IMR-90 (cell line): ENCODE results near the gene DAGLA. TPM values are rescaled to one million over a fixed set of nuclear protein-coding genes. Genes with fewer than 3 reads are reported as not detected.

Source experiments
- ATAC-seq: fragments of 200-7000 bp; cut with Tn5 transposase; 2 replicates; pipeline ENCODE4 v1.9.1; 2020; ENCODE audit warnings: low read depth, mild to moderate bottlenecking, moderate library complexity
- BruUV-seq: library from RNA; stranded (reverse); fragments of 400-500 nt; replicated peaks from 2 replicates; lab custom pipeline; 2021; lab: Mats Ljungman, UMichigan
- CTCF ChIA-PET: fragments of 300-600 bp; formaldehyde crosslinking; extraction: SDS; loops from one replicate; lab custom pipeline; 2021; ENCODE audit warnings: antibody characterized with exemption; lab: Yijun Ruan, JAX
- POLR2A ChIA-PET: fragments of 300-600 bp; sonication (Branson Sonifier 250); formaldehyde crosslinking; loops from one replicate; lab custom pipeline; 2022; ENCODE audit warnings: antibody characterized with exemption; ENCODE audit not compliant: unreplicated experiment; lab: Charles Lee
- DNase-seq: peaks from one replicate; pipeline ENCODE4 v3.0.0; 2013
- H2AFZ ChIP-seq: replicated peaks from 2 replicates; pipeline ENCODE3; 2013; ENCODE audit warnings: low read length, mild to moderate bottlenecking; ENCODE audit not compliant: poor library complexity
- H2AK5ac ChIP-seq: 2 replicates; pipeline ENCODE4 v1.6.1; 2013; ENCODE audit warnings: low read depth, low read length, inconsistent platforms
- H2AK9ac ChIP-seq: replicated peaks from 2 replicates; pipeline ENCODE3; 2013; ENCODE audit warnings: mild to moderate bottlenecking, low read depth, low read length, moderate library complexity; ENCODE audit not compliant: poor library complexity
- H2BK120ac ChIP-seq: 2 replicates; pipeline ENCODE4 v1.6.1; 2013; ENCODE audit warnings: low read depth, low read length, inconsistent platforms
- H2BK15ac ChIP-seq: 3 replicates; pipeline ENCODE4 v1.6.1; 2013; ENCODE audit warnings: low read depth, low read length, inconsistent platforms
- H2BK20ac ChIP-seq: 2 replicates; pipeline ENCODE4 v1.6.1; 2013; ENCODE audit warnings: low read depth, mild to moderate bottlenecking, inconsistent platforms, low read length, moderate library complexity
- H2BK5ac ChIP-seq: 2 replicates; pipeline ENCODE4 v1.6.1; 2013; ENCODE audit warnings: mild to moderate bottlenecking, low read depth, low read length, inconsistent platforms; ENCODE audit not compliant: poor library complexity, severe bottlenecking
- H3K14ac ChIP-seq: replicated peaks from 2 replicates; pipeline ENCODE4 v1.6.1; 2013; ENCODE audit warnings: low read depth, low read length, inconsistent platforms
- H3K18ac ChIP-seq: 2 replicates; pipeline ENCODE4 v1.6.1; 2013; ENCODE audit warnings: low read depth, low read length, control low read depth
- H3K23ac ChIP-seq: 2 replicates; pipeline ENCODE4 v1.6.1; 2013; ENCODE audit warnings: low read depth, low read length, inconsistent platforms
- H3K27ac ChIP-seq: 2 replicates; pipeline ENCODE4 v1.5.1; 2013; ENCODE audit warnings: mild to moderate bottlenecking, control low read depth, low read length; ENCODE audit not compliant: insufficient read depth
- H3K27me3 ChIP-seq: 2 replicates; pipeline ENCODE4 v1.6.1; 2013; ENCODE audit warnings: low read length; ENCODE audit not compliant: control insufficient read depth, insufficient read depth
- H3K36me3 ChIP-seq: 2 replicates; pipeline ENCODE4 v1.6.1; 2013; ENCODE audit warnings: low read length, mixed read lengths; ENCODE audit not compliant: control insufficient read depth, insufficient read depth
- H3K4ac ChIP-seq: 2 replicates; pipeline ENCODE4 v1.6.1; 2013; ENCODE audit warnings: low read depth, low read length, inconsistent platforms
- H3K4me1 ChIP-seq: 2 replicates; pipeline ENCODE4 v1.6.1; 2013; ENCODE audit warnings: low read length, mixed read lengths; ENCODE audit not compliant: control insufficient read depth, insufficient read depth
- H3K4me2 ChIP-seq: 2 replicates; pipeline ENCODE4 v1.6.1; 2013; ENCODE audit warnings: low read depth, mild to moderate bottlenecking, control low read depth, low read length, moderate library complexity
- H3K4me3 ChIP-seq: 2 replicates; pipeline ENCODE4 v1.5.1; 2013; ENCODE audit warnings: low read depth, mild to moderate bottlenecking, control low read depth, low read length, moderate library complexity; ENCODE audit not compliant: insufficient read depth
- H3K56ac ChIP-seq: 2 replicates; pipeline ENCODE4 v1.6.1; 2013; ENCODE audit warnings: low read length, inconsistent platforms; ENCODE audit not compliant: insufficient read depth; ENCODE audit errors: extremely low read depth
- H3K79me1 ChIP-seq, 2 experiments: 2 replicates each; pipeline ENCODE4 v1.6.1; 2013; ENCODE audit warnings: low read length in 2 of 2, inconsistent platforms in 1 of 2, low read depth in 1 of 2
- H3K9ac ChIP-seq: 2 replicates; pipeline ENCODE4 v1.6.1; 2013; ENCODE audit warnings: low read depth, low read length, control low read depth
- H3K9me1 ChIP-seq: 2 replicates; pipeline ENCODE4 v1.6.1; 2013; ENCODE audit warnings: low read length, inconsistent platforms; ENCODE audit not compliant: insufficient read depth
- H3K9me3 ChIP-seq: 2 replicates; pipeline ENCODE4 v1.6.1; 2013; ENCODE audit warnings: low read length; ENCODE audit not compliant: control insufficient read depth, insufficient read depth
- H4K20me1 ChIP-seq: 2 replicates; pipeline ENCODE4 v1.6.1; 2013; ENCODE audit warnings: low read length, inconsistent platforms; ENCODE audit not compliant: insufficient read depth
- H4K5ac ChIP-seq: 2 replicates; pipeline ENCODE4 v1.6.1; 2013; ENCODE audit warnings: mild to moderate bottlenecking, low read depth, low read length, control low read depth
- H4K8ac ChIP-seq, 2 experiments: 2 replicates each; pipeline ENCODE4 v1.6.1; 2013; ENCODE audit warnings: low read depth in 2 of 2, low read length in 2 of 2, control low read depth in 1 of 2, inconsistent platforms in 1 of 2
- H4K91ac ChIP-seq: 2 replicates; pipeline ENCODE4 v1.6.1; 2013; ENCODE audit warnings: low read depth, low read length, inconsistent platforms; ENCODE audit not compliant: insufficient read depth
- MXI1 ChIP-seq: IDR thresholded peaks from 2 replicates; pipeline ENCODE4 v1.6.1; 2012; ENCODE audit warnings: low read depth, mild to moderate bottlenecking, low read length, moderate library complexity, borderline replicate concordance
- RFX5 ChIP-seq: IDR thresholded peaks from 2 replicates; pipeline ENCODE4 v1.8.0; 2012; ENCODE audit warnings: low read depth, mild to moderate bottlenecking, low read length, moderate library complexity
- WGBS, 2 experiments: methylation state at CpG; one replicate each; pipeline versions ENCODE4 v1.1.5 to v1.1.7; 2013; ENCODE audit warnings: missing lambda C conversion rate in 2 of 2; ENCODE audit not compliant: insufficient read length in 1 of 2; ENCODE audit errors: extremely low coverage in 2 of 2; 5-methylcytosine and 5-hydroxymethylcytosine counted together
- dilution Hi-C: fragments of 300-500 bp; cut with HindIII; formaldehyde crosslinking; loops from one replicate; pipeline ENCODE4 v1.14.3; 2018; ENCODE audit warnings: low sequenced_read_pairs; ENCODE audit not compliant: unreplicated experiment
- in situ Hi-C: fragments of 300-500 bp; cut with MboI; formaldehyde crosslinking; loops from 3 replicates; pipeline ENCODE4 v1.14.3; 2019; ENCODE audit warnings: low sequenced_read_pairs, inconsistent platforms, mixed read lengths
- intact Hi-C: fragments of 100-400 bp; cut with micrococcal nuclease; formaldehyde crosslinking; loops from 2 replicates; pipeline ENCODE4 v1.10.0; 2022
- polyA plus RNA-seq, 3 experiments: library from polyadenylated mRNA; depleted of rRNA; stranded (reverse); fragments of >200 nt; gene quantifications; 2 replicates each; pipeline ENCODE4 v1.2.3, GENCODE V29; 2012; ENCODE audit warnings: low replicate concordance in 1 of 3
- total RNA-seq: library from RNA; depleted of rRNA; stranded (reverse); fragments of >200 nt; gene quantifications from 2 replicates; pipeline ENCODE4 v1.2.3, GENCODE V29; 2012
- TF ChIP-seq, protein P1 (sequence below): fragments of 150-350 bp; IDR thresholded peaks from 2 replicates; pipeline ENCODE4 v1.6.1; 2017; ENCODE audit warnings: mild to moderate bottlenecking, antibody characterized with exemption, low read length, low read depth

The DAGLA gene
- total and polyA plus RNA-seq, 2 of the 4 experiments (the other 2 are of a cell fraction) = 0.90 to 3.8 TPM

DNA sequence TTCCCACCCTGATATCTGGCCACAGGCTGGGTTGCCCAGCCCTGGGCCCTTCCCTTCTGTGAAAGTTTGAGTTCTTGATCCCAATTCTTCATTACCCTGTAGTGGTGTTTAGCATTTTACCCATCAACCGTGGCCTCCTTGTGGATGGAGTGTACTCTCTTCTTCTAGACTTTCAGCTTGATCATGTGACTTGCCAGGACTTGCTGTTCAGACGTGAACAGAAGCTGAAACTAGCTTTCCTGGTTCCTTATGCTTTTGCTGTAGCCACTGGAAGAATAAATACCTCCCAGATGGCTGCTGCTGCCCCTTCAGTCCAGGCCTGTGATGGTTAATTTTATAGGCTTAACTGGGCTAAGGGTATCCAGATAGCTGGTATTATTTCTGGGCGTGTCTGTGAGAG, 32.7 kb upstream of the DAGLA start:
- Histone ChIP-seq H3K9ac (no peak overlapping the region), H3K4me2 (no peak overlapping the region), H3K36me3 (no peaks in the 10 kb centered on the region), H3K23ac (no peak overlapping the region), H3K4me3 (no peak overlapping the region), H3K14ac (no peak overlapping the region), H2AK9ac (no peak overlapping the region), H4K8ac (no peak overlapping the region), H2BK15ac (no peak overlapping the region), H2BK5ac (no peak overlapping the region), H2BK20ac (no peak overlapping the region), H2AFZ (no peak overlapping the region), H3K56ac (no peak overlapping the region), H3K27me3 (peaks cover 17% of the 10 kb centered on the region), H2AK5ac (no peak overlapping the region), H4K91ac (no peak overlapping the region), H4K20me1 (no peaks in the 10 kb centered on the region), H3K18ac (no peak overlapping the region), H3K27ac (no peak overlapping the region), H3K9me1 (no peaks in the 10 kb centered on the region), H4K5ac (no peak overlapping the region), H3K9me3 (no peaks in the 10 kb centered on the region), H3K79me1 (no peaks in the 10 kb centered on the region), H3K4ac (no peak overlapping the region), H2BK120ac (no peak overlapping the region), H3K4me1 (no peaks in the 10 kb centered on the region)
- TF ChIP-seq MXI1 (no peak), RFX5 (no peak)
- TF ChIP-seq, protein P1, sequence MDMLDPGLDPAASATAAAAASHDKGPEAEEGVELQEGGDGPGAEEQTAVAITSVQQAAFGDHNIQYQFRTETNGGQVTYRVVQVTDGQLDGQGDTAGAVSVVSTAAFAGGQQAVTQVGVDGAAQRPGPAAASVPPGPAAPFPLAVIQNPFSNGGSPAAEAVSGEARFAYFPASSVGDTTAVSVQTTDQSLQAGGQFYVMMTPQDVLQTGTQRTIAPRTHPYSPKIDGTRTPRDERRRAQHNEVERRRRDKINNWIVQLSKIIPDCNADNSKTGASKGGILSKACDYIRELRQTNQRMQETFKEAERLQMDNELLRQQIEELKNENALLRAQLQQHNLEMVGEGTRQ = peak; percentile 16; the same call in 1 of the 2 replicates
- 78% methylated on average over 1 of the region's 3 CpGs; no CpG with 5 or more reads in 1 of the 2 experiments for WGBS, 2 experiments
- POLR2A ChIA-PET = no interaction called here
- intact Hi-C loops = no loop called here
- CTCF ChIA-PET = no interaction called here
- no peak for DNase-seq
- ATAC-seq = no peak
- no TSS peak for BruUV-seq
- dilution Hi-C loops = no loop called here
- in situ Hi-C loops = no loop called here
